ENCODE results near the gene DPH5. TPM values are rescaled to one million over a fixed set of nuclear protein-coding genes. Genes with fewer than 3 reads are reported as not detected.

DPH5 gene
- total and polyA plus RNA-seq, 2 donors (not counting 3 experiments of a cell fraction or from before 2014, with no cell fraction given), result 37.2 to 43.6 TPM

DNA sequence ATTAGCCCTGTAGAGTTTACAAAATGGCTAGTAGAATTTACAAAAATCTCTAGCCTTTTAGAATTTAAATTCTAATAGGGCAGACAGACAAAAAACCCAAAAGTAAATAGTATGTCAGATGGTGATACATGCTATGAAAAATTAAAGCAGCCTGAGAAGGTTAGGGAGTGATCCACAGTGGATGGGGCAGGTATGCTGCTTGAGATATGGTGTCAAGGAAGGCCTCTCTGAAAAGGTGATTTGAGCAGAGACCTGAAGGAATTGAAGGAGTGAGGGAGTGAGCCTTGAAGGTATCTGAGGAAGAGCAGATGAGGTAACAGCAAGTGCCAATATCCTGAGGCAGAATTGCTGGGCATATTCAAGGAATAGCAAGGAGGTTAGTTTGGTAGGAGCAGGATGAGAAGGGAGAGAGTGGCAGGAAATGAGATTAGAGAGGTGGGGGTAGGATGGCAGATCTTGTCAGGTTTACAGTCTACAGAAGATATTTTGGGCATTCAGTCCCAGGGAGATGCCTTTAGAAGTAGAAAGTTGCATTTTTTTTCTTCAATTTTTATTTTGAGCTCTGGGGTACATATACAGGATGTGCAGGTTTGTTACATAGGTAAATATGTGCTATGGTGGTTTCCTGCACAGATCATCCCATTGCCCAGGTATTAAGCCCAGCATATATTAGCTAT, 40.8 kb upstream of the DPH5 start:
- no peaks in the 10 kb centered on the region for H4K20me1 ChIP-seq (replicated peaks; ENCODE audit: control insufficient read depth, extremely low read depth, insufficient read depth, low read length)
- dilution Hi-C loops (cut with MboI; ENCODE audit: extremely low pct_ligation_motif_present, low sequenced_read_pairs) (no loop called here), intact Hi-C loops (cut with micrococcal nuclease) (no loop called here)
- H3K36me3 ChIP-seq (ENCODE audit: control insufficient read depth in 2 of 2, extremely low read depth in 1 of 2, insufficient read depth in 2 of 2, low read length in 2 of 2), result no peaks in the 10 kb centered on the region
- no peaks in the 10 kb centered on the region for H3K27me3 ChIP-seq (ENCODE audit: control insufficient read depth in 2 of 2, insufficient read depth in 2 of 2, low read length in 2 of 2)
- peaks cover under 1% of the 10 kb centered on the region for H3K4me1 ChIP-seq (ENCODE audit: control insufficient read depth, extremely low read depth, insufficient read depth, low read length)
- no peaks in the 10 kb centered on the region for H3K9me3 ChIP-seq (replicated peaks; ENCODE audit: control insufficient read depth, insufficient read depth, low read length)
- DNase-seq (ENCODE audit: low read depth, low spot score) (no peak), FAIRE-seq (no peak)
- H3K9ac ChIP-seq (replicated peaks; ENCODE audit: extremely low read depth, insufficient read depth, low read length), result no peak overlapping the region
- H3K4me3 ChIP-seq (replicated peaks in 1 of 3; ENCODE audit: insufficient read depth in 1 of 3, low read depth in 1 of 3, low read length in 3 of 3), result no peak overlapping the region
- ChIA-PET CTCF (no interaction called here), POLR2A (no interaction called here)
- no peaks in the 10 kb centered on the region for H3K79me2 ChIP-seq (ENCODE audit: control insufficient read depth, insufficient read depth, low read length)
- no peaks in the 10 kb centered on the region for H3K9me1 ChIP-seq (replicated peaks; ENCODE audit: control insufficient read depth, extremely low read depth, insufficient read depth, low read length)
- H3K4me2 ChIP-seq (ENCODE audit: insufficient read depth, low read length), result no peak overlapping the region
- H3K27ac ChIP-seq (ENCODE audit: insufficient read depth, low read depth, low read length), result no peak overlapping the region
- H2AFZ ChIP-seq (ENCODE audit: low read depth, low read length), result no peak overlapping the region
- TF ChIP-seq JUN (IDR thresholded peaks at IDR 0.05; ENCODE audit: borderline replicate concordance, insufficient read depth, insufficient read length, low read depth), result no peak
- TF ChIP-seq, protein P1, sequence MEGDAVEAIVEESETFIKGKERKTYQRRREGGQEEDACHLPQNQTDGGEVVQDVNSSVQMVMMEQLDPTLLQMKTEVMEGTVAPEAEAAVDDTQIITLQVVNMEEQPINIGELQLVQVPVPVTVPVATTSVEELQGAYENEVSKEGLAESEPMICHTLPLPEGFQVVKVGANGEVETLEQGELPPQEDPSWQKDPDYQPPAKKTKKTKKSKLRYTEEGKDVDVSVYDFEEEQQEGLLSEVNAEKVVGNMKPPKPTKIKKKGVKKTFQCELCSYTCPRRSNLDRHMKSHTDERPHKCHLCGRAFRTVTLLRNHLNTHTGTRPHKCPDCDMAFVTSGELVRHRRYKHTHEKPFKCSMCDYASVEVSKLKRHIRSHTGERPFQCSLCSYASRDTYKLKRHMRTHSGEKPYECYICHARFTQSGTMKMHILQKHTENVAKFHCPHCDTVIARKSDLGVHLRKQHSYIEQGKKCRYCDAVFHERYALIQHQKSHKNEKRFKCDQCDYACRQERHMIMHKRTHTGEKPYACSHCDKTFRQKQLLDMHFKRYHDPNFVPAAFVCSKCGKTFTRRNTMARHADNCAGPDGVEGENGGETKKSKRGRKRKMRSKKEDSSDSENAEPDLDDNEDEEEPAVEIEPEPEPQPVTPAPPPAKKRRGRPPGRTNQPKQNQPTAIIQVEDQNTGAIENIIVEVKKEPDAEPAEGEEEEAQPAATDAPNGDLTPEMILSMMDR (IDR thresholded peaks at IDR 0.05; ENCODE audit: extremely low read depth in 1 of 2, insufficient read depth in 1 of 2, low read depth in 1 of 2, low read length in 2 of 2), result no peak
- TF ChIP-seq EZH2 (IDR thresholded peaks at IDR 0.05; ENCODE audit: borderline replicate concordance, low read depth, low read length, severe bottlenecking), result no peak
- no peak for TF ChIP-seq FOS (IDR thresholded peaks at IDR 0.05; ENCODE audit: borderline replicate concordance, insufficient read depth, low read length)
- TF ChIP-seq GATA2 (IDR thresholded peaks at IDR 0.05; ENCODE audit: insufficient read depth, insufficient read length, low read depth, low read length), result no peak
- TF ChIP-seq, protein P2, sequence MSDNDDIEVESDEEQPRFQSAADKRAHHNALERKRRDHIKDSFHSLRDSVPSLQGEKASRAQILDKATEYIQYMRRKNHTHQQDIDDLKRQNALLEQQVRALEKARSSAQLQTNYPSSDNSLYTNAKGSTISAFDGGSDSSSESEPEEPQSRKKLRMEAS (IDR thresholded peaks at IDR 0.05; ENCODE audit: insufficient read depth, insufficient read length), result no peak
- TF ChIP-seq MYC (IDR thresholded peaks at IDR 0.05; ENCODE audit: low read depth, low read length), result no peak
- no peak for TF ChIP-seq POLR2A (IDR thresholded peaks at IDR 0.05; ENCODE audit: low read depth, low read length)
- TF ChIP-seq POLR2AphosphoS5 (IDR thresholded peaks at IDR 0.05; ENCODE audit: insufficient read depth, low read depth, low read length), result no peak
- BruUV-seq (replicated peaks), result no TSS peak

Data from endothelial cell of umbilical vein (primary cell).